ENCODE data around the gene PAPSS2. TPM values are rescaled to one million over a fixed set of nuclear protein-coding genes. Genes with fewer than 3 reads are reported as not detected.
"Not testable (repeated sequence)": the region's sequence is repeated elsewhere in the genome, so short reads cannot be mapped to it uniquely, and the experiment has no call there.

The PAPSS2 gene
- total RNA-seq: under 1 TPM; 0.04 to 0.11 TPM

GRCh38 chr10:87659571-87660483, at the start of gene PAPSS2:
Gene PAPSS2 (plus strand): TSS chr10:87659878. CDS start chr10:87659982, 104 bp downstream.
- CTCF ChIA-PET: interaction anchor here (0.8 to 1.3 kb wide), 2 partner anchors 75 to 126 kb away, joined by 3 read pairs; no protein-coding TSS in a partner anchor
- POLR2A ChIA-PET: interaction anchor here (0.5 kb wide), 1 partner anchor 116 kb away, joined by 5 read pairs; no protein-coding TSS in a partner anchor

DNA sequence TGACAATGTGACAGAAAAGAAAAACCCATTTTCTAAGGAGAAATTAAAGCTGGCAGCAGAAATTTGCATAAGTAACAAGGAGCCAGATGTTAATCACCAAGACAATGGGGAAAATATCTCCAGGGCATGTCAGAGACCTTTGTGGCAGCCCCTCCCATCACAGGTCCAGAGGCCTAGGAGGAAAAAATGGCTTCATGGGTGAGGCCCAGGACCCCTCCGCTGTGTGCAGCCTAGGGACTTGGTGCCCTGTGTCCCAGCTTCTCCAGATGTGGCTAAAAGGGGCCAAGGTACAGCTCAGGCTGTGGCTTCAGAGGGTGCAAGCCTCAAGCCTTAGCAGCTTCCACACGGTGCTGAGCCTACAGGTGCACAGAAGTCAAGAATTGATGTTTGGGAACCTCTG, 48.3 kb upstream of the PAPSS2 start:
- CTCF ChIA-PET, POLR2A ChIA-PET: not testable (repeated sequence)

- CTCF ChIA-PET: no interaction called here
- POLR2A ChIA-PET: no interaction called here
Measured at GRCh38 chr10:87612115-87612514, 47.6 kb upstream of the PAPSS2 start.

GRCh38 chr10:87613751-87614150, 45.9 kb upstream of the PAPSS2 start:
- ChIA-PET CTCF (no interaction called here), POLR2A (no interaction called here)

DNA sequence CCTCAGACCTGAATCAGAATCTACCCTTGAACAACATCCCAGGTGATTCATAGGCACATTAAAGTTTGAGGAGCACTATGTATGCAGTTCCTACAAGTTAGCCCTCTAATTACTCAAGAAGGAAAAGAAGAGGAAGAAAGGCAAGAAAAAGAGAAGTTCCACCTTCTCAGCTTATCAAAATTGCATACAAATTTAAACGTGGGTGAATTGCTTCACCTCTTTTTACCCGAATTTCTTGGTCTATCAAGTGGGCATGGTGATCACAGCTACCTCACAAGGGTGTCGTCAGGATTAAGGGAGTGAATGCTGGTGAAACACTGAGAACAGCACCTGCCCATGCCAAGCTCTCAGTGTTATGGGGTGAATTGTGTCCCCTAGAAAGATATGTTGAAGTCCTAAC, 43.8 kb upstream of the PAPSS2 start:
- ChIA-PET POLR2A (no interaction called here), CTCF (interaction anchor here (1.4 kb wide), 1 partner anchor 9 kb away, joined by 3 read pairs; no protein-coding TSS in a partner anchor)

- ChIA-PET CTCF (no interaction called here), POLR2A (no interaction called here)
Measured at GRCh38 chr10:87617503-87617902, 42.2 kb upstream of the PAPSS2 start.

GRCh38 chr10:87618566-87619423, 40.9 kb upstream of the PAPSS2 start:
- ChIA-PET CTCF (no interaction called here), POLR2A (no interaction called here)

DNA sequence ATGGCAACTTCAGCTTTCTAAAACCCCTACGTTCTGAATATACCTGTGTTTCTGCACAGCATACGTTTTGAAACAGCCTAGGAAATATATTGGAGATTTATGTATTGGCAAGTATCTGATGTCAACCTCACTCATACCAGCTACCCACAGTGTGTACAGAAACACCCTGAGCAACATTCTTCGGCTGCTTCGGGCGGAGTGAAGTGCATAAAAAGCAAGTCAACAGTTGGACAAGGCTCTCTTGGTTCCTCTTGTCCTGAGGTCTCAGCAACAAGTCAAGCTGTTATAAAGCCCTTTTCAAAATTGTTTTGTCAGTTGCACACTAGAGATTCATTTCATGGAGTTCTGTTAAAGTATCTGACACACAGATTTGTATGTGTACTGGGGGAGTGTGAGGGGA, 40.0 kb upstream of the PAPSS2 start:
- POLR2A ChIA-PET: no interaction called here
- CTCF ChIA-PET: no interaction called here

DNA sequence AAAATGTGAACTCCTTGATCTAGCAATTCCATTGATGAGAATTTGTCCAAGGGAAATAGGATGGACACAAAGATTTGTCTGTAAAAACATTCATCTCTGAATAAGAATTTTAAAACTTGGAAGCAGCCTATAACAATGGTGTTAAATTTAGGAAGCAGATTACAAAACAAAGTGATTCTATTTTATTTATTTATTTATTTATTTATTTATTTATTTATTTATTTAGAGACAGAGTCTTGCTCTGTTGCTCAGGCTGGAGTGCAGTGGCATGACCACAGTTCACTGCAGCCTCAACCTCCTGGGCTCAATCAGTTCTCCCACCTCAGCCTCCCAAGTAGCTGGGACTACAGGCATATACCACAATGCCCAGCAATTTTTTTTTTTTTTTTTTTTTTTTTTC, 38.2 kb upstream of the PAPSS2 start:
- POLR2A ChIA-PET: not testable (repeated sequence)
- CTCF ChIA-PET: interaction anchor here (0.7 kb wide), 1 partner anchor 44 kb away, joined by 4 read pairs; no protein-coding TSS in a partner anchor

DNA sequence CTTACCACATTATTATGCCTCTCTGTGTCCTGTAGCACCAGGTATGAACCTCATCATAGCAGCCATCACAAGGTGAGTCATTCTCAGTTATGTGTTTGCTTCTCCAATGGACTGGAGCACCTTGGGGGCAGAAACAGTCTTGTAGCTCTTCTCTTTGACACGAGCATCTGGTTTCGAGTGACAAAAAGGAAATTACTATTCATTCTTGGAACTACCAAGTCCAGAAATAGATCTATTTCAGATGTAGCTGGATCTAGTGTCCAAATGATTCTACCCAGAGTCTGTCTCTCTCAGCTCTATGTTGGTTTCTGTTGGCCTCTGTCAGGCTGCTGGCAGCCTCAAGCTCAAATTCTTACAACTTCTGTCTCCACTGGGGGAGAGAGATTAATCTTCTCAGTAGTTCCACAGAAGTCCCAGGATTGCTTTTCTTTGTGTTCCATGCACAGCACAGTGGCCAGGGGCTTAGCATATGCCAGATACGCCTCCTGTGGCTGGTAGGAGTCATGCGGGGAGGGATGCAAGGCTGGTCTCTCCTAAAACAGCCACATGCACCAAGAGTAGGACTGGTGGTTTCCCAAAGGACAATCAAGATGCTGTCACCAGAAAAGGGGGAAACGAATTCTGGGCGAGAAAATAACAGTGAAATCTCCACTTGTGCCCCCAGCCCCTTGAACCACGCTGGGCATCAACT, 37.2 kb upstream of the PAPSS2 start:
- CTCF ChIA-PET: no interaction called here
- POLR2A ChIA-PET: no interaction called here

DNA sequence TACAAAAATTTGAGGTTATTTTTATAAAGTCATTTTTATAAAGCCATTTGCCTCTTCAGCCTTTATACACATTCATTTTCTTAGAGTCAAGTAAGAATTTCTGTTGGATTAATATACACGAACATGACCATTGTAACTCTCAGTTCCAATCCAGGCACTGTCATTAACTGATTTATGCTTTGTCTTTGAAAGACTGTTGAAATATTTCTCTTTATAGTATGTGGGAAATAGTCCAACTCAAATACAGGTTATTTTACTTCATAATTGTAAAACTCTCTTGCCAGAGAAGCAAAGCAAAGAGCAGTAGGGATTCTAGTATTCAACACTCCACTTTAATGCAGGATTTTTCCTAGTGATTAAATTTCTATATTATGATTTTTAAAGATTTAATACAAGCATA, 36.5 kb upstream of the PAPSS2 start:
- ChIA-PET CTCF (no interaction called here), POLR2A (no interaction called here)

GRCh38 chr10:87625661-87626060, 34.0 kb upstream of the PAPSS2 start:
- CTCF ChIA-PET: no interaction called here
- POLR2A ChIA-PET: no interaction called here

DNA sequence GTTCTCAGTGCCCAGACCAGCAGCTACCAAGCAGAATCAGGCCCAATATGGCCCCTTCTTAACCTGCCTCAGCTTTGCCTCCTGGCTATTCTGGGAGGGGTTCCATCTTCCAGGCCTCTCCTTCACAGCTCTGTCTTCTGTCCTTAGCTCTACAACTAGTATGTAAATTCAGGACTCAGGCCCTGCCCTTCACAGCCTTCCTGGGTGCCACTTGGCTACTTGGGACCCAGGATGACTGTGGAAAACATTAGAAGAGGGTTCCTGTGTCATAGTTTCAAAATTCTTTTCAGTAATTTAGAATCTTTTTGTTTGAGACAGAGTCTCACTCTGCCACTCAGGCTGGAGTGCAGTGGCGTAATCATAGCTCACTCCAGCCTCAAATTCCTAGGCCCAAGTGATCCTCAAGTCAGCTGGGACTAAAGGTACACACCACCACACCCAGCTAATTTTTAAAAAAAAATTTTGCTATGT, 33.2 kb upstream of the PAPSS2 start:
- ChIA-PET POLR2A (no interaction called here), CTCF (interaction anchor here (1.1 kb wide), 1 partner anchor 17 kb away, joined by 6 read pairs; no protein-coding TSS in a partner anchor)

- CTCF ChIA-PET: no interaction called here
- POLR2A ChIA-PET: no interaction called here
Measured at GRCh38 chr10:87630171-87630570, 29.5 kb upstream of the PAPSS2 start.

DNA sequence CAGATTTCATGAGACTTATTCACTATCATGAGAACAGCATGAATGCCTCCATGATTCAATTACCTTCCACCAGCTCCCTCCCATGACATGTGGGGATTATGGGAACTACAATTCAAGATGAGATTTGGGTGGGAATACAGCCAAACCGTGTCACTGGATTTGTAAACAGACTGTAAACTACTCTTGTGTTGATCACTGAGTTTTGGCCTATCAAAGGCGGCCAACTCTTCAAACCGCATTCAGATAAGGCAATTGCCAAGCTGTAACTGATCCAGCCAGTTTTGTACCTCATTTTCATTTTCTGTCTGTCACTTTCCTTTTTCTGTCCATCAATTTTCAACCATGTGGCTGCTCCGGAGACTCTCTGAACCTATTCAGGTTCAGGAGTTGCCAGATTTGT, 27.2 kb upstream of the PAPSS2 start:
- POLR2A ChIA-PET: no interaction called here
- CTCF ChIA-PET: no interaction called here

- ChIA-PET POLR2A (no interaction called here), CTCF (no interaction called here)
Measured at GRCh38 chr10:87634311-87634710, 25.4 kb upstream of the PAPSS2 start.

DNA sequence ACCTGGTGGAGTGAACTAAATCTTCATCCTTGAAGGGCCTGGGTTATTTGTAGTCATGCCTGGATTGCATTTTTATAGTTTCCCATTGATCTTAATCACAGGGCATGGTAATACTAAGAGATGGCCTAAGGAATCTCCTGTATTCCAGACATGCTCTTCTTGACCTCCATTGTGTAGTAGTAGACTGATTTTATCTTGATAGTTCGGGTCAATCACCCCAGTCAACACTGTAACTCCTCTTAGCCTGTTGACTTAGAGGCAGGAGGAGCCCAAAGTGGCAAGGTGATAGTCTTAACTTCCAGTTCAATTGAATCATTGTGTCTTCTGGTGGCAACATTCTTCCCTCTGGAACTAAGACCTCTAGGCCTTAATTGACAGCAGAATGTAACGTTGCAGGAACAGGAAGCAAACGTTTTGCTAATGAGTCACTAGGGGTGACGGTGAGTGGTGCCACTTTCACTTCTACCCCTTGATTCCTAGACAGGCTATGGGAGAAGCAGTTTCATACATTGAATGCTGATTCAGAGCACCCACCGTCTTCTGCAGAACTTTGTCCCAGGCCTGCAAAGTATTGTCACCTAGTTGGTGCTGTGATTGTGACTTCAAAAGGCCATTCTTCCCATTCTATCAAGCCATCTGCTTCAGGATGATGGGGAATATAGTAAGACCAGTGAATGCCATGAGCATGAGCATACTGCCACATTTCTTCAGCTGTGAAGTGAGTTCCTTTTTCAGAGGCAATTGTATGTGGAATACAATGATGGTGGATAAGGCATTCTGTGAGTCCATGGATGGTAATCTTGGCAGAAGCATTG, 24.0 kb upstream of the PAPSS2 start:
- ChIA-PET CTCF (no interaction called here), POLR2A (no interaction called here)

DNA sequence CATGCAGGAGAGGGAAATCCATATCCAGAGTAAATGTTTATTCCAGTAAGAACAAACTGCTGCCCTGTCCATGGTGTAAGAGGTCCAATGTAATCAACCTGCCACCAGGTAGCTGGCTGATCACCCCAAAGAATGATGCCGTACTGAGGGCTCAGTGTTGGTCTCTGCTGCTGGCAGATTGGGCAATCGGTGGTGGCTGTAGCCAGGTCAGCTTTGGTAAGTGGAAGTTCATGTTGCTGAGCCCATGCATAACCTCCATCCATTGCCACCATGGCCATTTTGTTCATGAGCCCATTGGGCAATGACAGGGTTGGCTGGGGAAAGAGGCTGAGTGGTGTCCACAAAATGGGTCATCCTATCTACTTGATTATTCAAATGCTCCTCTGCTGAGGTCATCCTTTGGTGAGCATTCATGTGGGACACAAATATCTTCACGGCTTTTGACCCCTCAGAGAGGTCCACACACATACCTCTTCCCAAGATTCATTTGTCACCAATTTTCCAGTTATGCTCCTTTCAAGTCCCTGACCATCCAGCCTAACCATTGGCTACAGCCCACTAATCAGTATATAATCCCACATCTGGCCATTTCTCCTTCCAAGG, 23.3 kb upstream of the PAPSS2 start:
- ChIA-PET POLR2A (no interaction called here), CTCF (no interaction called here)

DNA sequence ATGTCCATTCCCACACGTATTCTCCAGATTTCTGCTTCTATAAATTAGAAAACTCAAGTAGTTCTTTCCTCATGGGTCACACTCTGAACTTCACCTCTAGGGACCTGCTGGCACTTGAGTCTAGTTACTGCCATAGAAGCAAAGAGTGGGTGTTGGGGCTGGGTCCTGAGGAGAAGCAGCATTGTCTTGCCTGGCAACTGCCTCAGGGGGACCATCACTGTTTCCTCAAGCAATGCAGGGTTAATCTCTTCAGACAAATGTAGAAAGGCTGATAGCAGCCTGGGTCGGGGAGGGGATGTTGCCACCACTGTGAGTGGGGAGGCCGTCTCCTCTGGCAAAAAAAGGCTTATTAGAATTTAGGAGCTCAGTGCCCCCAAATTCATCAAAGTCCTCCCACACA, 20.2 kb upstream of the PAPSS2 start:
- ChIA-PET CTCF (no interaction called here), POLR2A (no interaction called here)

Data from activated CD8-positive, alpha-beta memory T cell treated with anti-CD3 and anti-CD28 coated beads for 36 hours (primary cell).